Keratinocyte (primary cell): ENCODE measurements around the gene DENND5A. TPM values are rescaled to one million over a fixed set of nuclear protein-coding genes. Genes with fewer than 3 reads are reported as not detected.

ENCODE experiments used
- DNase-seq: peaks from one replicate; pipeline ENCODE4 v3.0.0-alpha.2; 2011; ENCODE audit warnings: low read depth, missing footprints, low spot score
- FAIRE-seq: peaks from 2 replicates; lab custom pipeline; 2011; peaks lifted over from hg19 to GRCh38; lab: Jason Lieb, UNC
- H2AFZ ChIP-seq: 2 replicates; pipeline ENCODE4 v1.6.0; 2012; ENCODE audit warnings: low read length, control low read depth, inconsistent platforms; ENCODE audit not compliant: control insufficient read depth
- H3K27ac ChIP-seq: 2 replicates; pipeline ENCODE4 v1.5.1; 2011; ENCODE audit warnings: low read length; ENCODE audit not compliant: control insufficient read depth, insufficient read depth
- H3K27me3 ChIP-seq: 3 replicates; pipeline ENCODE4 v1.6.0; 2011; ENCODE audit warnings: low read length; ENCODE audit not compliant: control insufficient read depth, insufficient read depth; ENCODE audit errors: extremely low read depth
- H3K36me3 ChIP-seq, 2 experiments: 2 replicates in 1 of 2; 3 replicates in 1 of 2; pipeline ENCODE4 v1.5.1; 2011; ENCODE audit warnings: low read length in 2 of 2, mild to moderate bottlenecking in 1 of 2; ENCODE audit not compliant: control insufficient read depth in 2 of 2, insufficient read depth in 2 of 2; ENCODE audit errors: extremely low read depth in 1 of 2
- H3K4me1 ChIP-seq: 3 replicates; pipeline ENCODE4 v1.5.1; 2011; ENCODE audit warnings: low read length; ENCODE audit not compliant: control insufficient read depth, insufficient read depth; ENCODE audit errors: extremely low read depth
- H3K4me2 ChIP-seq: 3 replicates; pipeline ENCODE4 v1.6.0; 2011; ENCODE audit warnings: low read depth, low read length; ENCODE audit not compliant: control insufficient read depth, insufficient read depth; ENCODE audit errors: extremely low read depth
- H3K4me3 ChIP-seq, 3 experiments: fragments of 200-600 bp in 1 of 3; sonication (generic) in 1 of 3; 2 replicates in 2 of 3; 3 replicates in 1 of 3; pipeline ENCODE4 v1.5.1; 2011 to 2016; ENCODE audit warnings: low read length in 3 of 3, mild to moderate bottlenecking in 3 of 3, control low read depth in 2 of 3, inconsistent platforms in 1 of 3, low read depth in 1 of 3, mixed read lengths in 1 of 3, mixed run types in 1 of 3, moderate library complexity in 1 of 3; ENCODE audit not compliant: control insufficient read depth in 2 of 3, insufficient read depth in 2 of 3; ENCODE audit errors: extremely low read depth in 1 of 3
- H3K79me2 ChIP-seq: 2 replicates; pipeline ENCODE4 v1.6.0; 2012; ENCODE audit warnings: low read length; ENCODE audit not compliant: control insufficient read depth, insufficient read depth
- H3K9ac ChIP-seq: 3 replicates; pipeline ENCODE4 v1.6.0; 2011; ENCODE audit warnings: low read length; ENCODE audit not compliant: control insufficient read depth, insufficient read depth; ENCODE audit errors: extremely low read depth
- H3K9me1 ChIP-seq: 3 replicates; pipeline ENCODE4 v1.6.0; 2011; ENCODE audit warnings: low read length; ENCODE audit not compliant: control insufficient read depth, insufficient read depth; ENCODE audit errors: extremely low read depth
- H3K9me3 ChIP-seq: 2 replicates; pipeline ENCODE4 v1.5.1; 2012; ENCODE audit warnings: low read depth, low read length; ENCODE audit not compliant: control insufficient read depth
- H4K20me1 ChIP-seq: 3 replicates; pipeline ENCODE4 v1.6.0; 2011; ENCODE audit warnings: low read length; ENCODE audit not compliant: control insufficient read depth, insufficient read depth; ENCODE audit errors: extremely low read depth
- CTCF ChIP-seq, 3 experiments: IDR thresholded peaks in 1 of 3; conservative IDR thresholded peaks in 1 of 3; optimal IDR thresholded peaks in 1 of 3; 2 replicates in 2 of 3; 3 replicates in 1 of 3; pipeline versions ENCODE3 to v1.5.1; 2011; ENCODE audit warnings: low read length in 3 of 3, mild to moderate bottlenecking in 3 of 3, moderate library complexity in 2 of 3, control low read depth in 1 of 3, inconsistent platforms in 1 of 3; ENCODE audit not compliant: insufficient read depth in 2 of 3; ENCODE audit errors: extremely low read depth in 1 of 3
- EZH2 ChIP-seq: IDR thresholded peaks from one replicate; pipeline ENCODE4 v1.6.1; 2012; ENCODE audit warnings: inconsistent platforms, mild to moderate bottlenecking, low read length, moderate library complexity
- dilution Hi-C: fragments of 300-500 bp; cut with MboI; formaldehyde crosslinking; loops from one replicate; pipeline ENCODE4 v1.7.0; 2020; ENCODE audit warnings: low sequenced_read_pairs; ENCODE audit not compliant: extremely low pct_ligation_motif_present
- polyA plus RNA-seq, 5 experiments: library from polyadenylated mRNA; depleted of rRNA in 3 of 5; stranded (reverse) in 3 of 5; stranded (forward) in 1 of 5; unstranded in 1 of 5; fragments of >200 nt; gene quantifications; 1 replicate in 1 of 5; 2 replicates in 3 of 5; 3 replicates in 1 of 5; pipeline versions ENCODE4 v1.2.1 to v1.2.3, GENCODE V29; 2011 to 2012; ENCODE audit warnings: missing spikeins in 2 of 5, low read depth in 1 of 5, low replicate concordance in 1 of 5

Gene DENND5A
- polyA plus RNA-seq, 1 donor (not counting 4 experiments of a cell fraction or from before 2014, with no cell fraction given): 49.1 TPM

- DNase-seq: no peak
- Histone ChIP-seq H3K27ac (no peak overlapping the region), H3K9me3 (no peaks in the 10 kb centered on the region), H2AFZ (no peak overlapping the region), H3K9me1 (no peaks in the 10 kb centered on the region), H4K20me1 (no peaks in the 10 kb centered on the region), H3K79me2 (no peaks in the 10 kb centered on the region), H3K4me3 (no peak overlapping the region), H3K4me1 (peaks cover 16% of the 10 kb centered on the region), H3K36me3 (peaks cover 10 to 13% of the 10 kb centered on the region in 2 experiments), H3K9ac (no peak overlapping the region), H3K4me2 (no peak overlapping the region), H3K27me3 (no peaks in the 10 kb centered on the region)
- dilution Hi-C loops: no loop called here
- peak; percentile 17 for FAIRE-seq
- TF ChIP-seq CTCF (optimal IDR thresholded peaks at IDR 0.05 in 1 of 3, IDR thresholded peaks at IDR 0.05 in 1 of 3, conservative IDR thresholded peaks at IDR 0.05 in 1 of 3; ENCODE audit: extremely low read depth in 1 of 3, insufficient read depth in 2 of 3, low read length in 3 of 3) (no peak), EZH2 (no peak)
These were observed 114.6 kb downstream of the DENND5A start for GRCh38 chr11:9150501-9150900.

GRCh38 chr11:9148727-9149126, 116.4 kb downstream of the DENND5A start:
- H3K36me3 ChIP-seq: peaks cover 19 to 22% of the 10 kb centered on the region in 2 experiments
- H3K79me2 ChIP-seq: no peaks in the 10 kb centered on the region
- H3K27ac ChIP-seq: no peak overlapping the region
- DNase-seq: no peak
- peaks cover 24% of the 10 kb centered on the region for H3K4me1 ChIP-seq
- H3K9me1 ChIP-seq: no peaks in the 10 kb centered on the region
- no peak for FAIRE-seq
- no peaks in the 10 kb centered on the region for H3K9me3 ChIP-seq
- dilution Hi-C loops: no loop called here
- H3K4me2 ChIP-seq: no peak overlapping the region
- no peak overlapping the region for H3K9ac ChIP-seq
- H2AFZ ChIP-seq: no peak overlapping the region
- H4K20me1 ChIP-seq: no peaks in the 10 kb centered on the region
- no peak for TF ChIP-seq CTCF (optimal IDR thresholded peaks at IDR 0.05 in 1 of 3, IDR thresholded peaks at IDR 0.05 in 1 of 3, conservative IDR thresholded peaks at IDR 0.05 in 1 of 3; ENCODE audit: extremely low read depth in 1 of 3, insufficient read depth in 2 of 3, low read length in 3 of 3)
- no peak for TF ChIP-seq EZH2
- H3K4me3 ChIP-seq: no peak overlapping the region
- H3K27me3 ChIP-seq: no peaks in the 10 kb centered on the region
